Ectodermal cell (in vitro differentiated cells): Measurements from ENCODE around the gene NOL12.
"Not testable (repeated sequence)": the region's sequence is repeated elsewhere in the genome, so short reads cannot be mapped to it uniquely, and the experiment has no call there.

Source experiments
- H3K27ac ChIP-seq: 2 replicates; pipeline ENCODE4 v1.7.0; 2013; ENCODE audit warnings: mild to moderate bottlenecking, low read depth, low read length; ENCODE audit not compliant: insufficient read depth, poor library complexity, severe bottlenecking
- H3K27me3 ChIP-seq: 2 replicates; pipeline ENCODE4 v1.7.0; 2013; ENCODE audit warnings: mild to moderate bottlenecking, low read length; ENCODE audit not compliant: insufficient read depth, control insufficient read depth, poor library complexity, severe bottlenecking
- H3K36me3 ChIP-seq: one replicate; pipeline ENCODE4 v1.7.0; 2013; ENCODE audit warnings: low read length; ENCODE audit not compliant: control insufficient read depth, insufficient read depth
- H3K4me1 ChIP-seq: one replicate; pipeline ENCODE4 v1.7.0; 2013; ENCODE audit warnings: low read length; ENCODE audit not compliant: control insufficient read depth, insufficient read depth
- H3K4me3 ChIP-seq: 2 replicates; pipeline ENCODE4 v1.7.0; 2013; ENCODE audit warnings: low read depth, low read length, control low read depth; ENCODE audit not compliant: insufficient read depth
- H3K9me3 ChIP-seq: 2 replicates; pipeline ENCODE4 v1.7.0; 2013; ENCODE audit warnings: mild to moderate bottlenecking, low read length, moderate library complexity; ENCODE audit not compliant: control insufficient read depth
- WGBS, 2 experiments: methylation state at CpG; one replicate each; pipeline ENCODE4 v1.1.7; 2013; ENCODE audit warnings: missing lambda C conversion rate in 2 of 2; 5-methylcytosine and 5-hydroxymethylcytosine counted together

Gene NOL12

GRCh38 chr22:37714634-37715033, 28.5 kb downstream of the NOL12 start:
- Histone ChIP-seq H3K27ac (no peak overlapping the region), H3K36me3 (no peaks in the 10 kb centered on the region), H3K9me3 (no peaks in the 10 kb centered on the region), H3K27me3 (no peaks in the 10 kb centered on the region), H3K4me3 (no peak overlapping the region), H3K4me1 (no peaks in the 10 kb centered on the region)
- 92 to 93% methylated on average over 2 of the region's 2 CpGs for WGBS, 2 experiments

GRCh38 chr22:37715760-37716159, 29.6 kb downstream of the NOL12 start:
- no peaks in the 10 kb centered on the region for H3K9me3 ChIP-seq
- H3K27me3 ChIP-seq, result no peaks in the 10 kb centered on the region
- H3K4me1 ChIP-seq, result no peaks in the 10 kb centered on the region
- no peak overlapping the region for H3K27ac ChIP-seq
- WGBS, 2 experiments, result 91 to 93% methylated on average over 7 of the region's 7 CpGs
- H3K4me3 ChIP-seq, result no peak overlapping the region
- no peaks in the 10 kb centered on the region for H3K36me3 ChIP-seq

- 96% methylated on average over 9 of the region's 9 CpGs for WGBS, 2 experiments
- no peaks in the 10 kb centered on the region for H3K9me3 ChIP-seq
- H3K4me1 ChIP-seq, result no peaks in the 10 kb centered on the region
- H3K4me3 ChIP-seq, result no peak overlapping the region
- no peak overlapping the region for H3K27ac ChIP-seq
- H3K27me3 ChIP-seq, result no peaks in the 10 kb centered on the region
- no peaks in the 10 kb centered on the region for H3K36me3 ChIP-seq
Measured at GRCh38 chr22:37716708-37717107, 30.6 kb downstream of the NOL12 start.

- 88 to 95% methylated on average over 7 of the region's 7 CpGs for WGBS, 2 experiments
- not testable (repeated sequence) for H3K4me1 ChIP-seq, H3K27ac ChIP-seq, H3K9me3 ChIP-seq, H3K36me3 ChIP-seq, H3K27me3 ChIP-seq, H3K4me3 ChIP-seq
Measured at GRCh38 chr22:37717235-37717634, 31.1 kb downstream of the NOL12 start.

- H3K27ac ChIP-seq, H3K36me3 ChIP-seq, H3K27me3 ChIP-seq, H3K9me3 ChIP-seq, H3K4me3 ChIP-seq, H3K4me1 ChIP-seq: not testable (repeated sequence)
- WGBS, 2 experiments, result 94% methylated on average over 38 of the region's 38 CpGs
Measured at GRCh38 chr22:37717746-37718305, 31.7 kb downstream of the NOL12 start.

- H3K27ac ChIP-seq, result no peak overlapping the region
- WGBS, 2 experiments, result 95% methylated on average over 25 of the region's 25 CpGs
- H3K27me3 ChIP-seq, result no peaks in the 10 kb centered on the region
- no peak overlapping the region for H3K4me3 ChIP-seq
- no peaks in the 10 kb centered on the region for H3K9me3 ChIP-seq
- H3K36me3 ChIP-seq, result no peaks in the 10 kb centered on the region
- H3K4me1 ChIP-seq, result no peaks in the 10 kb centered on the region
Measured at GRCh38 chr22:37725551-37726240, 39.6 kb downstream of the NOL12 start.

- no peak overlapping the region for H3K4me3 ChIP-seq
- no peak overlapping the region for H3K27ac ChIP-seq
- no peaks in the 10 kb centered on the region for H3K36me3 ChIP-seq
- no peaks in the 10 kb centered on the region for H3K4me1 ChIP-seq
- H3K27me3 ChIP-seq, result no peaks in the 10 kb centered on the region
- 91 to 93% methylated on average over 20 of the region's 20 CpGs for WGBS, 2 experiments
- no peaks in the 10 kb centered on the region for H3K9me3 ChIP-seq
Measured at GRCh38 chr22:37726241-37726887, 40.2 kb downstream of the NOL12 start.

- 95 to 100% methylated on average over 1 of the region's 1 CpG for WGBS, 2 experiments
Measured at GRCh38 chr22:37728620-37729019, 42.5 kb downstream of the NOL12 start.

GRCh38 chr22:37731804-37732471, 45.8 kb downstream of the NOL12 start:
- H3K27ac ChIP-seq, result no peak overlapping the region
- WGBS, 2 experiments, result 91 to 95% methylated on average over 13 of the region's 13 CpGs

More at GRCh38 chr22:37728620-37729019, 42.5 kb downstream of the NOL12 start:
- H3K4me1 ChIP-seq, result no peaks in the 10 kb centered on the region
- H3K4me3 ChIP-seq, result no peak overlapping the region
- H3K27me3 ChIP-seq, result no peaks in the 10 kb centered on the region
- no peaks in the 10 kb centered on the region for H3K9me3 ChIP-seq
- no peaks in the 10 kb centered on the region for H3K36me3 ChIP-seq
- H3K27ac ChIP-seq, result no peak overlapping the region

More at GRCh38 chr22:37731804-37732471, 45.8 kb downstream of the NOL12 start:
- no peaks in the 10 kb centered on the region for H3K9me3 ChIP-seq
- no peaks in the 10 kb centered on the region for H3K36me3 ChIP-seq
- no peak overlapping the region for H3K4me3 ChIP-seq
- no peaks in the 10 kb centered on the region for H3K27me3 ChIP-seq
- no peaks in the 10 kb centered on the region for H3K4me1 ChIP-seq
